K562 (cell line): ENCODE results near the gene STIL. TPM values are rescaled to one million over a fixed set of nuclear protein-coding genes. Genes with fewer than 3 reads are reported as not detected.

Experiments used
- C11orf30 ChIP-seq: fragments of 450-650 bp; IDR thresholded peaks from 2 replicates; pipeline ENCODE4 v1.6.1; 2016; ENCODE audit warnings: low read depth, mild to moderate bottlenecking
- CBFB ChIP-seq: sonication (generic); formaldehyde crosslinking; IDR thresholded peaks from 2 replicates; pipeline ENCODE4 v1.4.0; 2020; ENCODE audit warnings: mild to moderate bottlenecking, missing genetic modification reagents
- CC2D1A ChIP-seq: fragments of 450-650 bp; IDR thresholded peaks from 2 replicates; pipeline ENCODE4 v1.6.1; 2017; ENCODE audit warnings: mild to moderate bottlenecking
- CREB1 ChIP-seq, 2 experiments: sonication (generic) in 1 of 2; formaldehyde crosslinking in 1 of 2; IDR thresholded peaks; 2 replicates each; pipeline versions ENCODE4 v1.6.1 to v1.8.0; 2012 to 2022; ENCODE audit warnings: inconsistent platforms in 1 of 2, mild to moderate bottlenecking in 1 of 2, missing genetic modification reagents in 1 of 2, moderate library complexity in 1 of 2
- ELF2 ChIP-seq: fragments of 250-450 bp; sonication (Bioruptor Pico); IDR thresholded peaks from 2 replicates; pipeline ENCODE4 v1.5.0; 2021; ENCODE audit warnings: mild to moderate bottlenecking
- ESRRA ChIP-seq: fragments of 450-650 bp; IDR thresholded peaks from 2 replicates; pipeline ENCODE4 v1.6.1; 2014; ENCODE audit warnings: low read depth, mild to moderate bottlenecking, moderate library complexity, borderline replicate concordance
- FOXJ3 ChIP-seq: sonication (generic); formaldehyde crosslinking; IDR thresholded peaks from 2 replicates; pipeline ENCODE4 v1.4.0; 2020; ENCODE audit warnings: mild to moderate bottlenecking, missing genetic modification reagents
- GATA2 ChIP-seq: sonication (generic); formaldehyde crosslinking; IDR thresholded peaks from 2 replicates; pipeline ENCODE4 v1.4.0; 2020; ENCODE audit warnings: mild to moderate bottlenecking, missing genetic modification reagents
- MEIS2 ChIP-seq: fragments of 450-650 bp; IDR thresholded peaks from 2 replicates; pipeline ENCODE4 v1.6.1; 2014; ENCODE audit warnings: mild to moderate bottlenecking; ENCODE audit not compliant: partially characterized antibody
- NR2F6 ChIP-seq: fragments of 450-650 bp; formaldehyde crosslinking; IDR thresholded peaks from 2 replicates; pipeline ENCODE4 v1.4.0; 2020; ENCODE audit warnings: mild to moderate bottlenecking
- PHF8 ChIP-seq: fragments of 200-600 bp; sonication (generic); IDR thresholded peaks from 2 replicates; pipeline ENCODE4 v1.6.1; 2012; ENCODE audit warnings: mixed run types, mild to moderate bottlenecking, inconsistent platforms, low read length, moderate library complexity, borderline replicate concordance
- SP2 ChIP-seq: IDR thresholded peaks from 2 replicates; pipeline ENCODE4 v1.6.1; 2011; ENCODE audit warnings: mild to moderate bottlenecking, low read depth, low read length, moderate library complexity; ENCODE audit not compliant: poor library complexity, severe bottlenecking; ENCODE audit errors: extremely low read depth
- polyA plus RNA-seq, 8 experiments: library from polyadenylated mRNA; depleted of rRNA in 4 of 8; stranded (reverse) in 5 of 8; unstranded in 3 of 8; fragments of >200 nt; fragmentation: Nextera tagmentation in 2 of 8; fragmentation: Illumina TruSeq in 1 of 8; extraction: Ambion mirVana in 2 of 8; extraction: Trizol in 1 of 8; gene quantifications; 2 replicates each; pipeline versions ENCODE4 v1.2.1 to v1.2.3, GENCODE V29; 2011 to 2014; ENCODE audit warnings: inconsistent platforms in 1 of 8, missing spikeins in 1 of 8
- total RNA-seq, 7 experiments: library from RNA; depleted of rRNA in 6 of 7; stranded (reverse); fragments of >200 nt in 6 of 7; fragmentation: Illumina TruSeq in 2 of 7; extraction: Trizol in 2 of 7; gene quantifications; 2 replicates each; pipeline versions ENCODE4 v1.2.1 to v1.2.3, GENCODE V29; 2011 to 2021; ENCODE audit warnings: low replicate concordance in 1 of 7
- TF ChIP-seq, protein P1 (sequence below): fragments of 150-350 bp; IDR thresholded peaks from 2 replicates; pipeline ENCODE4 v1.6.1; 2014; ENCODE audit warnings: low read depth, mild to moderate bottlenecking, low read length, borderline replicate concordance
- TF ChIP-seq, protein P2 (sequence below): fragments of 250-450 bp; sonication (Bioruptor Pico); IDR thresholded peaks from 2 replicates; pipeline ENCODE4 v1.4.0; 2020; ENCODE audit warnings: mild to moderate bottlenecking, moderate library complexity
- TF ChIP-seq, protein P3 (sequence below): fragments of 200-800 bp; sonication (Bioruptor generic); IDR thresholded peaks from 2 replicates; pipeline ENCODE4 v1.6.1; 2017; ENCODE audit warnings: missing genetic modification characterization, missing compliant biosample characterization
- TF ChIP-seq, protein P4 (sequence below): fragments of 450-650 bp; IDR thresholded peaks from 2 replicates; pipeline ENCODE4 v1.7.1; 2018; ENCODE audit warnings: mild to moderate bottlenecking, low read depth; ENCODE audit not compliant: partially characterized antibody

The STIL gene
- total and polyA plus RNA-seq, 9 of the 15 experiments (the other 6 are each of a cell fraction or from before 2014, with no cell fraction given): 10.5 to 77.4 (median 39.6) TPM

DNA sequence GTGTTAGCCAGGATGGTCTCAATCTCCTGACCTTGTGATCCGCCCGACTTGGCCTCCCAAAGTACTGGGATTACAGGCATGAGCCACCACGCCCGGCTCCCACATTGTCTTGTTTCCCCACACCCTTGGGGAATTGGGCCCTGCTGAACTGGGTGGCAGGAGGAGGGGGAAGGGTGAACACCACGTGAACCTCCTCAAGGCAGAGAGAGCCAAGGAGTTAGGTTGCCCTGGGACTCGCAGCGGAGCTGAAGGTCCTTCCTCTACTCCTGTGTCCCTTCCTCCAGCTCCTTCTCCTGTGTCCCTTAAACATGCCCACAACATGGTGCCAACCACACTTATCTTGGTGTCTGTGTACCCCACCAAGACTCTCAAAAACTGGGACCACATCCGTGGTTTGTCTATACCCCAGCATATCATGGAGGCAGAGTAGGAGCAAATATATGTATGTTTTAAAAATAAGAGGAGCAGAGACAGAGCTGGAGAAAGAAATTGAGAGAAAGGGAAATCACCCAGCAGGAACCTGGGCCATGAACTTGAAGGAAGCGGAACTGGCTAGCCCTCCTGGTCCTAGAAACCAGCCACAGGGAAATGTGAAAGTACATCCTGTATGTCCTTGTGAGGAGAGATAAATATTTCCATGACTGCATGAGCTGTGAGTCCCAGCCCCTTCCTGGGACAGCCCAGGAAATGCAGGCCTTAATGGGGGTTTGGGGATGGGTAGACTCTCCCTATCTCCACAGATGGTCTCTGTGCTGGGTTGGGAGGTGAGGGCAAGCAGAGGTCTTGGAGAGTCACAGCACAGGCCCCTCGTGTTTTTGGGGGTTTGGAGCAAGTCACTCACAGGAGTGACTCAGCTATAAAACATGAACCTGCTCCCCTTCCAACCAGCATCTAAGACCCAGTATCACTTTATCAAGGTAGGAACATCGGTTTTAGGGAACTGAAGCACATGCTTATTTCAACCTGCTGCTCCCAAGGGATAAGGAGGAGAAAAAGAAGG lies 72.5 kb downstream of the STIL start (continued):
- TF ChIP-seq FOXJ3 (CRISPR knock-in tag) (no peak), C11orf30 (peak; percentile 88), NR2F6 (no peak), ELF2 (CRISPR knock-in tag) (no peak), CREB1 (IDR thresholded peaks at IDR 0.05) (0 out of 2 replicates have a peak, but pooled peaks have one; percentile 18), CREB1 (CRISPR knock-in tag; IDR thresholded peaks at IDR 0.05) (0 out of 2 replicates have a peak, but pooled peaks have one; percentile 34), GATA2 (CRISPR knock-in tag) (0 out of 2 replicates have a peak, but pooled peaks have one; percentile 8), ESRRA (peak; percentile 55), PHF8 (no peak; the same call in 1 of the 2 replicates), CC2D1A (no peak), SP2 (no peak), MEIS2 (peak; percentile 20), CBFB (no peak)
- TF ChIP-seq, protein P1, sequence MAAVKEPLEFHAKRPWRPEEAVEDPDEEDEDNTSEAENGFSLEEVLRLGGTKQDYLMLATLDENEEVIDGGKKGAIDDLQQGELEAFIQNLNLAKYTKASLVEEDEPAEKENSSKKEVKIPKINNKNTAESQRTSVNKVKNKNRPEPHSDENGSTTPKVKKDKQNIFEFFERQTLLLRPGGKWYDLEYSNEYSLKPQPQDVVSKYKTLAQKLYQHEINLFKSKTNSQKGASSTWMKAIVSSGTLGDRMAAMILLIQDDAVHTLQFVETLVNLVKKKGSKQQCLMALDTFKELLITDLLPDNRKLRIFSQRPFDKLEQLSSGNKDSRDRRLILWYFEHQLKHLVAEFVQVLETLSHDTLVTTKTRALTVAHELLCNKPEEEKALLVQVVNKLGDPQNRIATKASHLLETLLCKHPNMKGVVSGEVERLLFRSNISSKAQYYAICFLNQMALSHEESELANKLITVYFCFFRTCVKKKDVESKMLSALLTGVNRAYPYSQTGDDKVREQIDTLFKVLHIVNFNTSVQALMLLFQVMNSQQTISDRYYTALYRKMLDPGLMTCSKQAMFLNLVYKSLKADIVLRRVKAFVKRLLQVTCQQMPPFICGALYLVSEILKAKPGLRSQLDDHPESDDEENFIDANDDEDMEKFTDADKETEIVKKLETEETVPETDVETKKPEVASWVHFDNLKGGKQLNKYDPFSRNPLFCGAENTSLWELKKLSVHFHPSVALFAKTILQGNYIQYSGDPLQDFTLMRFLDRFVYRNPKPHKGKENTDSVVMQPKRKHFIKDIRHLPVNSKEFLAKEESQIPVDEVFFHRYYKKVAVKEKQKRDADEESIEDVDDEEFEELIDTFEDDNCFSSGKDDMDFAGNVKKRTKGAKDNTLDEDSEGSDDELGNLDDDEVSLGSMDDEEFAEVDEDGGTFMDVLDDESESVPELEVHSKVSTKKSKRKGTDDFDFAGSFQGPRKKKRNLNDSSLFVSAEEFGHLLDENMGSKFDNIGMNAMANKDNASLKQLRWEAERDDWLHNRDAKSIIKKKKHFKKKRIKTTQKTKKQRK: no peak
- TF ChIP-seq, protein P2, sequence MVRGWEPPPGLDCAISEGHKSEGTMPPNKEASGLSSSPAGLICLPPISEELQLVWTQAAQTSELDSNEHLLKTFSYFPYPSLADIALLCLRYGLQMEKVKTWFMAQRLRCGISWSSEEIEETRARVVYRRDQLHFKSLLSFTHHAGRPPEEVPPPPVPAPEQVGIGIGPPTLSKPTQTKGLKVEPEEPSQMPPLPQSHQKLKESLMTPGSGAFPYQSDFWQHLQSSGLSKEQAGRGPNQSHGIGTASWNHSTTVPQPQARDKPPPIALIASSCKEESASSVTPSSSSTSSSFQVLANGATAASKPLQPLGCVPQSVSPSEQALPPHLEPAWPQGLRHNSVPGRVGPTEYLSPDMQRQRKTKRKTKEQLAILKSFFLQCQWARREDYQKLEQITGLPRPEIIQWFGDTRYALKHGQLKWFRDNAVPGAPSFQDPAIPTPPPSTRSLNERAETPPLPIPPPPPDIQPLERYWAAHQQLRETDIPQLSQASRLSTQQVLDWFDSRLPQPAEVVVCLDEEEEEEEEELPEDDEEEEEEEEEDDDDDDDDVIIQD (CRISPR knock-in tag): no peak
- TF ChIP-seq, protein P3, sequence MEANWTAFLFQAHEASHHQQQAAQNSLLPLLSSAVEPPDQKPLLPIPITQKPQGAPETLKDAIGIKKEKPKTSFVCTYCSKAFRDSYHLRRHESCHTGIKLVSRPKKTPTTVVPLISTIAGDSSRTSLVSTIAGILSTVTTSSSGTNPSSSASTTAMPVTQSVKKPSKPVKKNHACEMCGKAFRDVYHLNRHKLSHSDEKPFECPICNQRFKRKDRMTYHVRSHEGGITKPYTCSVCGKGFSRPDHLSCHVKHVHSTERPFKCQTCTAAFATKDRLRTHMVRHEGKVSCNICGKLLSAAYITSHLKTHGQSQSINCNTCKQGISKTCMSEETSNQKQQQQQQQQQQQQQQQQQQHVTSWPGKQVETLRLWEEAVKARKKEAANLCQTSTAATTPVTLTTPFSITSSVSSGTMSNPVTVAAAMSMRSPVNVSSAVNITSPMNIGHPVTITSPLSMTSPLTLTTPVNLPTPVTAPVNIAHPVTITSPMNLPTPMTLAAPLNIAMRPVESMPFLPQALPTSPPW: peak; percentile 55
- TF ChIP-seq, protein P4, sequence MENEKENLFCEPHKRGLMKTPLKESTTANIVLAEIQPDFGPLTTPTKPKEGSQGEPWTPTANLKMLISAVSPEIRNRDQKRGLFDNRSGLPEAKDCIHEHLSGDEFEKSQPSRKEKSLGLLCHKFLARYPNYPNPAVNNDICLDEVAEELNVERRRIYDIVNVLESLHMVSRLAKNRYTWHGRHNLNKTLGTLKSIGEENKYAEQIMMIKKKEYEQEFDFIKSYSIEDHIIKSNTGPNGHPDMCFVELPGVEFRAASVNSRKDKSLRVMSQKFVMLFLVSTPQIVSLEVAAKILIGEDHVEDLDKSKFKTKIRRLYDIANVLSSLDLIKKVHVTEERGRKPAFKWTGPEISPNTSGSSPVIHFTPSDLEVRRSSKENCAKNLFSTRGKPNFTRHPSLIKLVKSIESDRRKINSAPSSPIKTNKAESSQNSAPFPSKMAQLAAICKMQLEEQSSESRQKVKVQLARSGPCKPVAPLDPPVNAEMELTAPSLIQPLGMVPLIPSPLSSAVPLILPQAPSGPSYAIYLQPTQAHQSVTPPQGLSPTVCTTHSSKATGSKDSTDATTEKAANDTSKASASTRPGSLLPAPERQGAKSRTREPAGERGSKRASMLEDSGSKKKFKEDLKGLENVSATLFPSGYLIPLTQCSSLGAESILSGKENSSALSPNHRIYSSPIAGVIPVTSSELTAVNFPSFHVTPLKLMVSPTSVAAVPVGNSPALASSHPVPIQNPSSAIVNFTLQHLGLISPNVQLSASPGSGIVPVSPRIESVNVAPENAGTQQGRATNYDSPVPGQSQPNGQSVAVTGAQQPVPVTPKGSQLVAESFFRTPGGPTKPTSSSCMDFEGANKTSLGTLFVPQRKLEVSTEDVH: no peak
